GM19395 (cell line): ENCODE measurements around the gene LMLN.
"Not testable (repeated sequence)": the region's sequence is repeated elsewhere in the genome, so short reads cannot be mapped to it uniquely, and the experiment has no call there.

Source experiments
- ATAC-seq: cut with Tn5 transposase; IDR thresholded peaks from one replicate; pipeline ENCODE4 v1.9.1; 2021; ENCODE audit warnings: mild to moderate bottlenecking, moderate library complexity; ENCODE audit not compliant: unreplicated experiment

The LMLN gene

DNA sequence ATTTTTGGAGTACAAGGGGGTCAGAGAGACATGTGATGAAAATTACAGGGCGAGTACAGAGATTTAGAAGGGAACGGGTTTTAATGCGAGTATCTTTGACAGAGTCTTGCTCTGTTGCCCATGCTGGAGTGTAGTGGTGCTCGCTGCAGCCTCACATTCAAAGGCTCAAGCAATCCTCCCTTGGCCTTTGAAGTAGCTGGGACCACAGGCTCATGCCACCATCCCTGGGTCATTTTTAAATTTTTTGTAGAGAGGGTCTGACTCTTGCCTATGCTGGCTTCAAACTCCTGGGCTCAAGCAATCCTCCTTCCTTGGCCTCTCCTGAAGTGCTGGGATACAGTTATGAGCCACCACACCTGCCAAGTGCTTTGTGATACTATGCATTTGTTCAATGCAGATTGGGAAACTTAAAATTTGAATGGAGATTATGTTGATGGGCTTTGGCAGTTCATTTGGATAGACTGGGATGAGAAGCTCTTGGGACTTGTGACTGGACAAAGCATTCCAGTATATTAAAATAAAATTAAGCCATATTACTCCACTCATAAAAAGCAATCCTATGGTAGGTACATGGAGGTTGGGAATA, 4.0 kb upstream of the LMLN start:
- ATAC-seq, result no peak

DNA sequence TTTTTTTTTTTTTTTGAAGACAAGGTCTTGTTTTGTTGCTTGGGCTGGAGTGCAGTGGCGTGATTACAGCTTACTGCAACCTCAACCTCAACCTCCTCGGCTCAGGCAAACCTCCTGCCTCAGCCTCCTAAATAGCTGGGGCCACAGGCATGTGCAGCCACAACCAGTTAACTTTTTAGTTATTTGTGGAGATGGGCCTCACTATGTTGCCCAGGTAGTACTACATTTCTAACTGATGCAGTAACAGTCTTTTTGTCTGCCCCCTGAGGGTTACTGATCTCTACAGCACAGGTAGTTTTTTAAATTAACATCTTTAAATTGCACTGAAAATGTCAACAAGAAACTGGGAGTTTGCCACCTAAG, 3.4 kb upstream of the LMLN start:
- ATAC-seq, result no peak

DNA sequence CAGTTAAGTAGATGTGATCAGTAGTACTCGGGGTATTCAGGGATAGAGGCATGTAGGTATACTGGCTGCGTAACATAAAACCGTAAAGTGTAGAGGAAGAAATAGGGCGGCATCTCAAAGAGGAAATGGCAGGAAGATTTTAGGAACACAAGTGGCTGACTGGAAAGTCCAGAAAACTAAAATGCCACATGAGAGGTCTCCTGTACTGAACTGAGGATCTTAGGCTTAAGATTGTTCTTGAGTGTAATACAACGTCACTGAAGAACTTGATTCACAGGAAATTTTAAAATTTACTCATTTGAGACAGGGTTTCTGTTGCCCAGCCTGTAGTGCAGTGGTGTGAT, 2.3 kb upstream of the LMLN start:
- no peak for ATAC-seq

DNA sequence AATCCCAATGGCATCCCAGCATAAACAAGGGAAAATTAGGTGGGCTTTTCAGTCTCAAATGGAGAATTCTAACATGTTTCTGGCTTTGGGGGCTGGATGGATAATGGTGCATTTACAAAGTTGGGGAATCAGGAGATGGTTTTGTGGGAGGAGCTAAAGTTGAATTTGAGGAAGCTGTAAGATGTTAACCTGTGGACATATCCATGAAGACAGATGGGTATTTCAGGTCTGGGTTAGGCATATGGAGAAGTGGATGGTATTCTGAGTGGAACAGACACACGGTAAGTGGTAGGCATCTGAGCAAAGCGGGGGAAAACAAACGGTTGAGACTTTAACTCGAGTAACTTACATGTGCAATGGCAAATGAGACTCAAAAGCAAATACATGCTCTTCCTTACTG, 1.7 kb upstream of the LMLN start:
- no peak for ATAC-seq

DNA sequence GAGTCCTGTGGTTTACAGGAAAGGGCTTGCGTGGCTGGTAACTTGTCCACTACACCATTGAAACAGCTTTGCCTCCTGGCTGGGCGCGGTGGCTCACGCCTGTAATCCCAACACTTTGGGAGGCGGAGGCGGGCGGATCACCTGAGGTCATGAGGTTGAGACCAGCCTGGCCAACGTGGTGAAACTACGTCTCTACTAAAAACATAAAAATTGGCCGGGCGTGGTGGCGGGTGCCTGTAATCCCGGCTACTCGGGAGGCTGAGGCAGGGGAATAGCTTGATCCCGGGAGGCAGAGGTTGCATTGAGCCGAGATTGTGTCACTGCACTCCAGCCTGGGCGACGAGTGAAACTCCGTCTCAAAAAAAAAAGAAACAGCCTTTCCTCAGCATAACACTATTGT, 1.2 kb upstream of the LMLN start:
- ATAC-seq, result not testable (repeated sequence)

DNA sequence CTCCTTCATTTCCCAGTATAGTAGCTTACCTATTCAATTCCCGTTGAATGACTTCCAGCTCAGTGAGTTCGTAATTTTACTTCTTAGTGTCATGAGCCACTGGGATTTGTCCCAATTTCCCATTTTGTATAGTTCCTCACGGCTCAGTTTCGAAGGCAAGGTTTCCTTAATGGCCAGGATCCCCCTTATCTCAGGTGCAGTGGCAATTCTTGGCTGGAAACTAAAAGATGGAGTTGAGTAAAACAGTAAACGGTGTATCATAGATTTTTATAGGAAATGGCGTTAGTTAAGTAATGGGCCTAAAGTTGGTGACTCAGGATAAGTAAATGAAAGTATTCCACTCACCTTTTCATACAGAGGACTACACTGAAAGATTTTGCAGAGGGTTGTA, 522 bp upstream of the LMLN start:
- no peak for ATAC-seq

DNA sequence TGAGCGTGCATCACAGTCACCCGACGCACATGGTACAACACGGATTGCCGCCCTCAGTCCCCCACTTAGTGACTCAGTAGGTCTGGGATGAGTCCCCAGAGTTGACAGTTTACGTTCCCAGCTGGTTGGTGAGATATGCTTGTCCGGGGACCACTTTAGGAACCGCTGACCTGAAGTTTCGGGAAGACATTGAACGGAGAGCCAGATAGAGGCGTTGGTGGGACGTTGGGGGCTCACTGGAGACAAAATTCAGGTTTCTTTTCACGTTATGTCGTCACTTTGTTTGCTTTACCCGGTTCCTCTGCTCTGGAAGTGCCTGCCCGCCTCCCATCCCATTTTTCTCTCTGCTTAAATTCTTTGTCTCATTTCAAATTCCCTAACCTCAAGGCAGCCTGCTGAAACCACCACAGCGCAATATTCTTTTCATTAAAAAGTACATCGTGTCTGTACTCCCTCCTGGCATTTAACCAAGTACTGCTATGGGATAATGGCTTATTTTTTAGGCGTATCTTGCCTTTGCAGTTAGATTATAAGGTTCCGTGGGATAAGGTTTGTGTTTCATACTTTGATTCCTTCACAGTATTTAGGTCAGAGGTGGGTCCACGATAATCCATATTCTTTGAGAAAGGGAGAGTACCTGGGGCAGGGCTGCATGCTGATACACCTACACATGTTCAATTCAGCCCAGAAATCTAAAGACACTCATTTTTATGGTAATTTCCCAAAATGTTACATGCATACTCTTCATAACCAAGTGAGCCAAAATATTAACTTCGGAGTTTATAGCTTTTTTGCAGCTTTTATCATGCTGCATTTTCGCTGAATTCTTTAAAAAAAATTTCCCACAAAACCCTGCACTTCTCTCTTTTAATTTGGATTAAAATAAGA, 921 bp downstream of the LMLN start:
- no peak for ATAC-seq

DNA sequence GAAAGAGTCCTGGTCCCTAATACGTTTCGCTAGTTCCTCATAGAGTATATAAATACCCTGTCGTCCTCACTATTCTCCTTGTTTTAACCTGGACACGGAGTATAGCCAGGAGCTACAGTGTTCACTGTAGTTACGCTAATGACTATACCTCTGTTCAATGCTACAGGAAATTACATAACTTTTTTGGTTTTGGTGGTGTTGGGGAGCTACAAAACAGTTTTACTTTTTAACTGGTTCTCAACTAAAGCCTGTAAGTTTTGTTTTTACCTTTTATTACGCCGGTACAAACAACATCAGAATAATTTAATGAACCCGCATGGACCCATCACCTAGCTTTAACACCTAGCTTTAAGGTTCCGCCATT, 1.5 kb downstream of the LMLN start:
- no peak for ATAC-seq

DNA sequence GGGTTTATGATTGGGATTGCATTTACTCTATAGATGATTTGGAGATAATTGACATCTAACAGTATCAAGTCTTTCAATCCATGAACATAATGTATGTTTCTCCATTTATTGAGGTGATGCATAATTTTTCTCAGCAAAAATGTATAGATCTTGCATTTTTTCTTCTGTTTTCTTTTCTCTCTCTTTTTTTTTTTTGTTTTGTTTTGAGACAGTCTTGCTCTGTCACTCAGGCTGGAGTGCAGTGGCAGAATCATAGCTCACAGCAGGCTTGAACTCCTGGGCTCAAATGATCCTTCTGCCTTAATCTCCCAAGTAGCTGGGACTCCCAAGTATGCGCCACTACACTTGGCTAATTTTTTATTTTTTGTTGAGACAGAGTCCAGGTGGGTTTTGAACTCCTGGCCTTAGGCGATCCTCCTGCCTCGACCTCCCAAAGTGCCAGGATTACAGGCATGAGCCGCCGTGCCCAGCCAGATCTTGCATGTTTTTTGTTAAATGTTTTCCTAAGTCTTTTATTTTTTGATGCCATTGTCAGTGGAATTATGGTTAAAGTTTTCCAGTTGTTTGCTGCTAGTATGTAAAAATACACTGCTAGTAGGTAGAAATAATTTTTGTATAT, 3.1 kb downstream of the LMLN start:
- no peak for ATAC-seq

DNA sequence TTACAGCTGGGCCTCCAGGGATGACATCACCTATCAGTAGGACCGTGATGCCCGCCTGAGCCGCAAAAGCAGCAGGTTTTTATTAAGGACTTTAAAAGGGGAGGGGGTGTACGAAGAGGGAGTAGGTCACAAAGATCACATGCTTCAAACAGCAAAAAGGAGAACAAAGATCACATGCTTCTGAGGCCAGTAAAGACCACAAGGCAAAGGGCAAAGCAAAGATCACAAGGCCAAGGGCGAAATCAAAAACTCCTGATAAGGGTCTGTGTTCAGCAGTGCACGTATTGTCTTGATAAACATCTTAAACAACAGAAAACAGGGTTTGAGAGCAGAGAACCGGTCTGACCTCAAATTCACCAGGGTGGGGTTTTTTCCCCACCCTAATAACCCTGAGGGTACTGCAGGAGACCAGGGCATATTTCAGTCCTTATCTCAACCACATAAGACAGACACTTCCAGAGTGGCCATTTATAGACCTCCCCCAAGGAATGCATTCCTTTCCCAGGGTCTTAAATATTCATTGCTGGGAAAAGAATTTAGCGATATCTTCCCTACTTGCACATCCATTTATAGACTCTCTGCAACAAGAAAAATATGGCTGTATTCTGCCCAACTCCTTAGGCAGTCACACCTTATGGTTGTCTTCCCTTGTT, 7.4 kb downstream of the LMLN start:
- not testable (repeated sequence) for ATAC-seq

DNA sequence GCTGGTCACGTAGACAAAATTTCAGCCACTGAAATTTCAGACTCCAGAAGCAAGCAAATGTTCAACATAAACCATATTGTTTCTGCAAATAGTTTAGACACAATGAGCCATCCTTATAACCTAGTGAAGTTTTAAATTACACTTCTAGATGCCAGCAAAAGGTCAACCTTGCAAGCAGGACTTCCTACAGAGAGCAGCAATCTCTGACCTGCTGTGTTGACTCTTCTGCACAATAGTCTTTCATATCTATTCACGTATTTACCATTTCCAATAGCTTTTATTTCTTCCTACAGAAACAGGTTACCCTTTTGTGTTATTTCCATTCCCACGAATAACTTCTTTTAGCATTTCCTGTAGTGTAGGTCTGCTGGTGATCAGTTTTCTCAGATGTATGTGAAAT, 10.6 kb downstream of the LMLN start:
- ATAC-seq, result no peak

DNA sequence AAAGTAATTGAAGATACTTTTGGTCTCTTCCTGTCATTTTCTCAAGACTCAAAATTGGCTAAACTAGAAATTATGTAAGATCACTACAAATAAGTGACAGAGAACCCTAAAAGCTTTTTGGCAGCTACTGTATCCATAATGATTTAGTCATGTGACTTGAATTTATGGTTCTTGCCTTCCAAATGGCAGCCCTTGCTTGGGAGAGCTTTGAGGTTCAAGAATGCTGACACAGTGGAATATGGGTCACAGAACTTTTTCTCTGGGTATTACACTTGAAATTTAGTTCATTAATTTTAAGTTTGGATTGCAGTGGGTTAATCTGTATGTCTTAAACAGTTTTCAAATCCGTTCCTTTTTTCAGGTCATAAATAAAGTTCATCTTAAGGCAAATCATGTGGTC, 14.0 kb downstream of the LMLN start:
- ATAC-seq, result no peak

DNA sequence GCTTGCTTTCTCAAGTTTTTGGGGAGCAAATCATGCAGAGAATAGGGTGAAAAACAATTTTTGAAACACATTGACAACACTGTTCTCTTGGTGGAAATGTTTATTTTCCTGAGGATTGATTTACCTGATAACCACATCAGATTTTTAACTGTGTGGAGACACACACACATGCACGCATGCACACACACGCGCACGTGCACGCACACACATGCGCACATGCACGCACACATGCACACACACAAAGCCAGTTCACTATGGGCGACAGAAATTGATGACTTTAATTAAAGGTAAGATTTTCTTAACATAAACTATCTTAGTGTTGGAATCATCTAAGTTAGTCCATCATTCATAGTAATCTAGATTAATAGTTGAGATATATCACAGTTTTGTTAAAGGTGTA, 15.3 kb downstream of the LMLN start:
- no peak for ATAC-seq

DNA sequence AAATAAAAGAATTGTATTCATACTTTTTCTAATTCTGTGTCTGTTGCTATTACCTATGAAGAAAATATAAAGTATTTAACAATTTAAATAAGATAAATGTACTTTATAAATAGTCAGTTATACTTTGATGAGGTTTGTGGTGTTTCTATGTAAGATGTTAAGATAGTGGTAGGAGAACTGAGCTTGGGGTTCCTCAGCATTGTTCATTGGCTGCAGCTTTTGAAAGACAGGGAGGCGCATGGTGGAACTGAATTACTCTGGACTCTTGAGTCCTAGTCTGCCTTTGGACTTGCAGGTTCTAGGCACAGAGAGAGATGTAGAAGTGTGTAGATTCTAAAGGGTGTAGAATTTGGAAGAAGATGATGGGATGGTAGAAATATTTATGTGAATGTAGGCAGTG, 23.1 kb downstream of the LMLN start:
- no peak for ATAC-seq

DNA sequence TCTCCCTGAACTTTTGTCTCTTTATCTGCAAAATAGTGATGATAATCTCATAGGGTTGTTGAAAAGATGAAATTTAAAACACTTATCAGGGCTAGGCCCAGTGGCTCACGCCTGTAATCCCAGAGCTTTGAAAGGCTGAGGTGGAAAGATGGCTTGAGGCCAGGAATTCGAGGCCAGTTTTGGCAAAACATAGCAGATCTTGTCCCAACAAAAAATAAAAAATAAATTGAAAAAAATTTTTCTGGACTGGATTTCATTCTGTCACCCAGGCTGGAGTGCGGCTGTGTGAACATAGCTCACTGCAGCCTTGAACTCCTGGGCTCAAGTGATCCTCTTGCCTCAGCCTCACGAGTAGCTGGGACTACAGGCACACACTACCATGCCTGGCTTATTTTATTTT, 29.6 kb downstream of the LMLN start:
- ATAC-seq, result no peak

DNA sequence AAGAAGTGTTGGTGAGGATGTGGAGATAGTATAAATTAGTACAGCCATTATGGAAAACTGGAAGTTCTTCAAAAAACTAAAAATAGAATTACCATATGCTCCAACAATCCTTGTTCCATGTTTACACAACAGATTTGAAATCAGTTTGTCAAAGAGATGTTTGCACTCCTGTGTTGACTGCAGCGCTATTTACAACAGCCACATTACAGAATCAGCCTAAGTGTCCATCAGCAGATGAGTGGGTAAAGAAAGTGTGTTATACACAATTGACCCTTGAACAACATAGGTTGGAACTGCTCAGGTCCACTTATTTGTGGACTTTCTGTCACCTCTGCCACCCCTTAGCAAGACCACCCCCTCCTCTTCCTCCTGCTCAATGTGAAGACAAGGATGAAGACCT, 34.7 kb downstream of the LMLN start:
- ATAC-seq, result no peak

DNA sequence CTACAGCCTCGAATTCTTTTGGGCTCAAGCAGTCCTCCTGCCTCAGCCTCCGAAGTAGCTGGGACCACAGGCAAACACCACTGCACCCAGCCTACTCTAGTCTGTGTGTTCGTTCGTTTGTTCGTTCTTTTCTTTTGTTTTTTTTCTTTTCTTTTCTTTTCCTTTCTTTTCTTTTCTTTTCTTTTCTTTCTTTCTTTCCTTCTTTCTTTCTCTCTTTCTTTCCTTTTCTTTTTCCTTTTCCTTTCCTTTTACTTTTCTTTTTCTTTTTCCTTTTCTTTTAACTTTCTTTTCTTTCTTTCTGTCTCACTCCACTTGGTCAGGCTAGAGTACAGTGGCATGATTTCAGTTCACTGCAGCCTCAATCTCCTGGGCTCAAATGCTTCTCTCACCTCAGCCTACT, 36.8 kb downstream of the LMLN start:
- no peak for ATAC-seq

DNA sequence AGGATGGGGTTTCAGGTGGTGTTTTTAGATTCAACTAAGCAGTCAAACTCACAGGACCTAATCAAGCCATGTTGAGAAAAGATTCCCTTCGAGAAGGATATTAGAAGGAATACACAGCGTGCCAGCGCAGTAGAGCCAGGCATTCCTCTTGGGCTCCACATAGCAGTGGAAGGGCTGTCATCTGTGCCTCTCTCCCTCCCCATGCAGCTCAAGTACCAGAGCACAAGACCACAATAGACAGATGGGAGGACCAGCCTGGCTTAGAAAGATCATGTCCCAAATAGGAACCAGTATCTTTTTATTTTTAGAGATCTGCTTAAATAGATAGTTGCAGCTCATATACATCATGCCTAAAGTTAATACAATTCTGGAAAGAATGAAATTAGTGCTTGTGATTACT, 37.9 kb downstream of the LMLN start:
- ATAC-seq, result no peak

DNA sequence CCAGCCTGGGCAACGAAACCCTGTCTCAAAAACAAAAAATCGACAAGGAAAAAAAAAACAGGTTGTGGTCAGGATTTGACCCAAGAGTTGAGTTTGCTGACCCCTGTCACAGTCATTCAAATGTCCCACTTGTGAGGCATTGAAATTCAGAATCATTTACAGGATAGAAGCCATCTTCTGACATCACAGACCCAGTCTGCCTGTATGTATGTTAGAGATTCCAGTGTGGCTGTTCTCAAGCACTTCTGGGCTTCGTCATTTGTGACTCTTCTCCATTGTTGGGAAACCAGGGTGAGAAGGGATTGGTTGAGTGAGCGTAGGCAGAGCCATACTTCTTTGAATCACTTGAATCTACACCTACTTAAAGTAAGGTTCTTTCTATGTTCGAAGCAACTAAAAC, 57.1 kb downstream of the LMLN start:
- ATAC-seq, result no peak

DNA sequence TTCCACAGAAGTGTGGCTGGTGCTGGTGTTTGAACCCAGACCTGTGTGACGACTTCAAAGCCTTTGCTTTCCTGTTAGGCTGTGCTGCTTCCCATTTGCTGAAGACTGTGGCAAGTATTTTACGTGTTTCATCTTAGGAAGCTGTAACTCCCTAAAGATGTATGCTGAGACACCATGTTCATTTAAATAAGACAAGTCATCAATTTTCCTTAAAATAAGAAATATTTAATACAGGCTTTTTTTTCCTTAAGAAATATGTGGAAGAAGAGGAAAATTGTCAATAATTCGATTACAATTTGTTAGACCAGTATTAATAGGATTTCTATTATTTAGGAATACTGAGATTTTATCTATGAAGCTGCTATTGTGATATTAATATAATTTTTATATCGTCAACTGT, 58.4 kb downstream of the LMLN start:
- ATAC-seq, result no peak

DNA sequence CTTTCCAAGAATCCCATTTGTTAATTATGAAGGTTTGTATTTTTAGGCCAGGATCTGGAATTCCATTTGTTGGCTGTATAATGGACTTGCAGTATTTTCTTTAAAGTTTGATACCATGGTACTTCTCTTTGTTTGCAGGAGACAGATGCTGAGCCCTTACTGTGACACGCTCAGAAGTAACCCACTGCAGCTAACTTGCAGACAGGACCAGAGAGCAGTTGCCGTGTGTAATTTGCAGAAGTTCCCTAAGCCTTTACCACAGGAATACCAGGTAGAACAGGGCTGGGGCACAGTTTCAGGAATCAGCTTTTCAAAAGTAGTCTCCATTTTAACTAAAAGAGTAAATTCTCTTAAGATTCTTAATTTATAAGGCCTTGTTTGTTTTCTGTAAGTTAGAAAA, 59.1 kb downstream of the LMLN start:
- no peak for ATAC-seq

DNA sequence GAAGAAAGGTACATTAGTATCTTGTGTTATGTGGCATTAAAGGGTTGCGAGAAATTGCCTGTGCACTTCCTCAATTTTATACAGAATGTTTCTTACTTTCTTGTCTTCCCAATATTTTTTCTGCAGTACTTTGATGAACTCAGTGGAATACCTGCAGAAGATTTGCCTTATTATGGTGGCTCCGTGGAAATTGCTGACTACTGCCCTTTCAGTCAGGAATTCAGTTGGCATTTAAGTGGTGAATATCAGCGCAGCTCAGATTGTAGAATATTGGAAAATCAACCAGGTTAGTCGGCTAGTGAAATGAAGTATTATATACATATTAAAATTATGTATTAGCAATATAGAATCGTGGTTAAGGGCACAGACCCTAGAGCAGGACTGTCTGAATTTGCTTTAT, 61.3 kb downstream of the LMLN start:
- ATAC-seq, result no peak
